Liver (tissue), 3 donors: Measurements from ENCODE around the gene CCDC80.

Source experiments
- EGR1 ChIP-seq, 2 donors: IDR thresholded peaks; 2 replicates each; pipeline ENCODE4 v1.6.1; 2016 to 2018; ENCODE audit warnings: antibody characterized with exemption in 2 of 2, low read depth in 2 of 2
- FOXA1 ChIP-seq: IDR thresholded peaks from 2 replicates; pipeline ENCODE4 v1.6.1; 2016; ENCODE audit warnings: antibody characterized with exemption
- HNF4A ChIP-seq, 2 donors: conservative IDR thresholded peaks; 2 replicates each; pipeline ENCODE4 v1.6.1; 2016; ENCODE audit warnings: antibody characterized with exemption in 2 of 2, mild to moderate bottlenecking in 2 of 2
- RAD21 ChIP-seq, 2 donors: IDR thresholded peaks; 2 replicates each; pipeline ENCODE4 v1.6.1; 2016; ENCODE audit warnings: antibody characterized with exemption in 2 of 2, mild to moderate bottlenecking in 2 of 2
- SP1 ChIP-seq: IDR thresholded peaks from 2 replicates; pipeline ENCODE4 v1.6.1; 2018; ENCODE audit warnings: antibody characterized with exemption, mild to moderate bottlenecking
- YY1 ChIP-seq: IDR thresholded peaks from 2 replicates; pipeline ENCODE4 v1.6.1; 2016; ENCODE audit warnings: antibody characterized with exemption, mild to moderate bottlenecking
- TF ChIP-seq, protein P1 (sequence below): IDR thresholded peaks from 2 replicates; pipeline ENCODE4 v1.6.1; 2016; ENCODE audit warnings: antibody characterized with exemption, mild to moderate bottlenecking
- TF ChIP-seq, protein P2 (sequence below): fragments of 150-350 bp; IDR thresholded peaks from 2 replicates; pipeline ENCODE4 v1.5.1; 2017; ENCODE audit warnings: improper control_type of control experiment, low read depth, low read length; ENCODE audit not compliant: missing input control
- donor health status: healthy.
- donor health status: healthy.

DNA sequence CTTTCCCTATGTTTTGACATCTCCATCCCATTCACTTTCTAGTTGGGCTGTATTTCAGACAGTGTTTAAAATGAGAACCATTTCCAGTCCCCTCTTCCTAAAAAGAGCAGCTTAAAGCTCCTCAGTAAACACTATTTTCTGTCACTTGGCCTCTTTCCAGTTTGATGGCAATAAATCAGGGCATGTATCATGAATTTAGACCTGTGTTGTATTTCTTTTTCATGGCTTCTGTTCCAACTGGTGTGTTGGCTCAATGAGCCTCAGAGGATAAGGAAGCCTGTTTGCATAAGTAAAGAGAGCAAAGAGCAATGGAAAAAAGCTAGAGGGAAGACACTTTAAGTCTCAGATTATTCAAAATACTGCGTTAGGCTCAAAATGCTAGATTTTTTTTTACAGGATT lies 7.2 kb downstream of the CCDC80 start:
- TF ChIP-seq, protein P1, sequence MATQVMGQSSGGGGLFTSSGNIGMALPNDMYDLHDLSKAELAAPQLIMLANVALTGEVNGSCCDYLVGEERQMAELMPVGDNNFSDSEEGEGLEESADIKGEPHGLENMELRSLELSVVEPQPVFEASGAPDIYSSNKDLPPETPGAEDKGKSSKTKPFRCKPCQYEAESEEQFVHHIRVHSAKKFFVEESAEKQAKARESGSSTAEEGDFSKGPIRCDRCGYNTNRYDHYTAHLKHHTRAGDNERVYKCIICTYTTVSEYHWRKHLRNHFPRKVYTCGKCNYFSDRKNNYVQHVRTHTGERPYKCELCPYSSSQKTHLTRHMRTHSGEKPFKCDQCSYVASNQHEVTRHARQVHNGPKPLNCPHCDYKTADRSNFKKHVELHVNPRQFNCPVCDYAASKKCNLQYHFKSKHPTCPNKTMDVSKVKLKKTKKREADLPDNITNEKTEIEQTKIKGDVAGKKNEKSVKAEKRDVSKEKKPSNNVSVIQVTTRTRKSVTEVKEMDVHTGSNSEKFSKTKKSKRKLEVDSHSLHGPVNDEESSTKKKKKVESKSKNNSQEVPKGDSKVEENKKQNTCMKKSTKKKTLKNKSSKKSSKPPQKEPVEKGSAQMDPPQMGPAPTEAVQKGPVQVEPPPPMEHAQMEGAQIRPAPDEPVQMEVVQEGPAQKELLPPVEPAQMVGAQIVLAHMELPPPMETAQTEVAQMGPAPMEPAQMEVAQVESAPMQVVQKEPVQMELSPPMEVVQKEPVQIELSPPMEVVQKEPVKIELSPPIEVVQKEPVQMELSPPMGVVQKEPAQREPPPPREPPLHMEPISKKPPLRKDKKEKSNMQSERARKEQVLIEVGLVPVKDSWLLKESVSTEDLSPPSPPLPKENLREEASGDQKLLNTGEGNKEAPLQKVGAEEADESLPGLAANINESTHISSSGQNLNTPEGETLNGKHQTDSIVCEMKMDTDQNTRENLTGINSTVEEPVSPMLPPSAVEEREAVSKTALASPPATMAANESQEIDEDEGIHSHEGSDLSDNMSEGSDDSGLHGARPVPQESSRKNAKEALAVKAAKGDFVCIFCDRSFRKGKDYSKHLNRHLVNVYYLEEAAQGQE = no peak
- TF ChIP-seq, protein P2, sequence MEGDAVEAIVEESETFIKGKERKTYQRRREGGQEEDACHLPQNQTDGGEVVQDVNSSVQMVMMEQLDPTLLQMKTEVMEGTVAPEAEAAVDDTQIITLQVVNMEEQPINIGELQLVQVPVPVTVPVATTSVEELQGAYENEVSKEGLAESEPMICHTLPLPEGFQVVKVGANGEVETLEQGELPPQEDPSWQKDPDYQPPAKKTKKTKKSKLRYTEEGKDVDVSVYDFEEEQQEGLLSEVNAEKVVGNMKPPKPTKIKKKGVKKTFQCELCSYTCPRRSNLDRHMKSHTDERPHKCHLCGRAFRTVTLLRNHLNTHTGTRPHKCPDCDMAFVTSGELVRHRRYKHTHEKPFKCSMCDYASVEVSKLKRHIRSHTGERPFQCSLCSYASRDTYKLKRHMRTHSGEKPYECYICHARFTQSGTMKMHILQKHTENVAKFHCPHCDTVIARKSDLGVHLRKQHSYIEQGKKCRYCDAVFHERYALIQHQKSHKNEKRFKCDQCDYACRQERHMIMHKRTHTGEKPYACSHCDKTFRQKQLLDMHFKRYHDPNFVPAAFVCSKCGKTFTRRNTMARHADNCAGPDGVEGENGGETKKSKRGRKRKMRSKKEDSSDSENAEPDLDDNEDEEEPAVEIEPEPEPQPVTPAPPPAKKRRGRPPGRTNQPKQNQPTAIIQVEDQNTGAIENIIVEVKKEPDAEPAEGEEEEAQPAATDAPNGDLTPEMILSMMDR = no peak
- TF ChIP-seq RAD21 (IDR thresholded peaks at IDR 0.05) (no peak), SP1 (no peak), YY1 (no peak), FOXA1 (no peak), EGR1 (IDR thresholded peaks at IDR 0.05; ENCODE audit: low read depth in 2 of 2) (no peak), HNF4A (conservative IDR thresholded peaks at IDR 0.05) (no peak)
